ENCODE measurements around the gene EEFSEC. TPM values are rescaled to one million over a fixed set of nuclear protein-coding genes. Genes with fewer than 3 reads are reported as not detected.

The EEFSEC gene
- total and polyA plus RNA-seq, 2 of the 8 experiments (the other 6 are each of a cell fraction or from before 2014, with no cell fraction given): 13.1 to 19.8 TPM

DNA sequence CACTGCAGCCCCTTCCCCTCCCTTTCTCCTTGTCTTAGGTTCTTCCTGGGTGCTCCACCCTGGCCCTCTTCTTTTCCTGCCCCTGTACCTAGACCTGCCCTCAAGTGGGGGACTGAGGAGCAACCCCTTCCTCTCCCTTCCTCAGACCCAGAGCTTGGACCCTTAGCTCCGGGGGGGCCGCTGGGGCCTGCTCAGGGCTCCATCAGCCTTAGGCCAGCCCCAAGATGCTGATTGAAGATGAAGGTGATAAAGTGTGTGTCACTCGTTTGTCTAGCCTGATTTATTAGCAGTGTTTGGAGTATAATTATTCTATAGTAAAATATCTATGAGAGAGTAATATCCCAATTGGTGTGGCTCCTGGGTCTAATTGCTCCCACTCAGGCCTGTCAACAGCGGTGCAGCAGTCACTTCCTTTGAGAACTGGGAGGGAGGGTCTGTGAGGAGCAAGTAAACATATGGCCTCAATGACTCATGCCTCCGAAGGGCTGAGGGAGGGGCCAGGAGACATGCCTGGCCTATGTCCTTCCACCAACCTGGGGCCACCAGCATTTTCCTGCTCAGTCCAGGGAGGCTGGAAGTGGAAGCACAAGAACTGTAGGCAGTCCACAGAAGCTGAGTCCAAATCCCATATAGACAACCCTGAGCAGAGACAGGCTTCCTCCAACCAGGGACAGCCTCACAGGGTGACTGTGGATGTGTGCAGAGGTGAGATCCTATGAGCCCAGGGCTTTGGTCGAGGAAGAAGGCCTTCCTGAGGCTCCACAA lies 190.2 kb downstream of the EEFSEC start:
- no peak overlapping the region for H3K18ac ChIP-seq (ENCODE audit: extremely low read depth, low read length)
- no peak overlapping the region for H4K8ac ChIP-seq (ENCODE audit: extremely low read depth, insufficient read depth, low read length)
- no peak overlapping the region for H2BK120ac ChIP-seq (replicated peaks; ENCODE audit: low read depth, low read length)
- H3K4ac ChIP-seq (replicated peaks; ENCODE audit: insufficient read length, low read depth, low read length): no peak overlapping the region
- 70% methylated on average over 6 of the region's 6 CpGs; no CpG with 5 or more reads in 1 of the 2 experiments for WGBS, 2 experiments (ENCODE audit: extremely low coverage in 1 of 2, insufficient coverage in 1 of 2, insufficient read length in 1 of 2, insufficient replicate concordance in 2 of 2, low coverage in 1 of 2, low lambda C conversion rate in 2 of 2, missing lambda C conversion rate in 1 of 2)
- CTCF ChIA-PET (ENCODE audit: partially characterized antibody): interaction anchor here (0.6 to 4.2 kb wide), 11 partner anchors 10 to 489 kb away, joined by 3 to 15 read pairs (median 4); no protein-coding TSS in a partner anchor
- H3K36me3 ChIP-seq (ENCODE audit: control insufficient read depth in 2 of 4, insufficient read depth in 4 of 4, low read length in 3 of 4): no peaks in the 10 kb centered on the region
- H3K4me2 ChIP-seq (ENCODE audit: insufficient read depth in 1 of 2, low read depth in 2 of 2, low read length in 2 of 2): no peak overlapping the region
- DNase-seq (ENCODE audit: low read depth in 1 of 2, low spot score in 2 of 2) (no peak), FAIRE-seq (no peak)
- no peak overlapping the region for H3K14ac ChIP-seq (ENCODE audit: insufficient read length)
- no peak overlapping the region for H4K91ac ChIP-seq (replicated peaks; ENCODE audit: insufficient read length, low read length)
- H3K56ac ChIP-seq (replicated peaks; ENCODE audit: insufficient read length, low read depth, low read length): no peak overlapping the region
- H3K4me1 ChIP-seq (replicated peaks in 1 of 4; ENCODE audit: control insufficient read depth in 3 of 4, insufficient read depth in 4 of 4, low read length in 3 of 4): peaks cover 0 to under 1% (median 0%) of the 10 kb centered on the region in 4 experiments; a peak in 2 of 7 replicates
- no peak overlapping the region for H2BK15ac ChIP-seq (ENCODE audit: low read length)
- H3K9ac ChIP-seq (replicated peaks in 1 of 4; ENCODE audit: extremely low read depth in 1 of 4, low read depth in 3 of 4, low read length in 3 of 4): no peak overlapping the region
- H2BK5ac ChIP-seq (ENCODE audit: low read depth, low read length): no peak overlapping the region
- no peak overlapping the region for H4K5ac ChIP-seq (ENCODE audit: insufficient read length, low read depth, low read length)
- H2BK20ac ChIP-seq (ENCODE audit: low read length): no peak overlapping the region
- H3K79me1 ChIP-seq (ENCODE audit: low read depth, low read length): no peaks in the 10 kb centered on the region
- H2AK5ac ChIP-seq (ENCODE audit: low read depth, low read length): no peak overlapping the region
- no peaks in the 10 kb centered on the region for H4K20me1 ChIP-seq (replicated peaks in 1 of 2; ENCODE audit: control insufficient read depth in 1 of 2, insufficient read depth in 2 of 2, low read length in 2 of 2)
- no peaks in the 10 kb centered on the region for H3K27me3 ChIP-seq (replicated peaks in 1 of 4; ENCODE audit: control insufficient read depth in 3 of 4, extremely low read depth in 1 of 4, insufficient read depth in 3 of 4, low read length in 3 of 4)
- POLR2A ChIA-PET (ENCODE audit: partially characterized antibody): no interaction called here
- H3K4me3 ChIP-seq (ENCODE audit: extremely low read depth in 1 of 4, insufficient read depth in 2 of 4, low read depth in 3 of 4, low read length in 4 of 4): no peak overlapping the region
- H2BK12ac ChIP-seq (ENCODE audit: low read depth, low read length): no peak overlapping the region
- H3K27ac ChIP-seq (ENCODE audit: low read depth, low read length): no peak overlapping the region
- no peak overlapping the region for H3K23ac ChIP-seq (ENCODE audit: insufficient read length)
- H3K79me2 ChIP-seq (ENCODE audit: control insufficient read depth in 1 of 2, insufficient read depth in 2 of 2, low read length in 2 of 2): no peaks in the 10 kb centered on the region
- H3K9me3 ChIP-seq (ENCODE audit: insufficient read depth in 2 of 2, low read depth in 1 of 2, low read length in 1 of 2): no peaks in the 10 kb centered on the region
- no peak overlapping the region for H2AFZ ChIP-seq (ENCODE audit: low read length)
- H3K23me2 ChIP-seq (ENCODE audit: low read depth, low read length): no peaks in the 10 kb centered on the region; the same call in 1 of the 2 replicates
- TF ChIP-seq TAF1 (IDR thresholded peaks at IDR 0.05; ENCODE audit: low read depth, low read length) (no peak), RXRA (IDR thresholded peaks at IDR 0.05; ENCODE audit: insufficient read depth, low read depth, low read length) (no peak), TBP (IDR thresholded peaks at IDR 0.05; ENCODE audit: low read depth, low read length) (no peak), NANOG (IDR thresholded peaks at IDR 0.05; ENCODE audit: insufficient read depth, low read depth, low read length, poor library complexity, severe bottlenecking) (no peak), POU5F1 (IDR thresholded peaks at IDR 0.05; ENCODE audit: low read depth, low read length) (no peak), TEAD4 (IDR thresholded peaks at IDR 0.05; ENCODE audit: low read depth, low read length) (no peak), PHF8 (conservative IDR thresholded peaks at IDR 0.05; ENCODE audit: low read depth, low read length) (no peak), CTBP2 (IDR thresholded peaks at IDR 0.05; ENCODE audit: borderline replicate concordance, insufficient read depth, insufficient read length, low read length) (no peak), SUZ12 (IDR thresholded peaks at IDR 0.05; ENCODE audit: low read length) (no peak), EZH2 (IDR thresholded peaks at IDR 0.05; ENCODE audit: low read depth, low read length, severe bottlenecking) (no peak), GTF2F1 (IDR thresholded peaks at IDR 0.05; ENCODE audit: borderline replicate concordance, low read depth, low read length) (no peak), RNF2 (IDR thresholded peaks at IDR 0.05; ENCODE audit: borderline replicate concordance, low read depth, low read length, missing control alignments, poor library complexity, severe bottlenecking) (no peak)
